ENCODE measurements around the gene EPHA4. TPM values are rescaled to one million over a fixed set of nuclear protein-coding genes. Genes with fewer than 3 reads are reported as not detected.

The EPHA4 gene
- total RNA-seq, 1 donor from 2014 or later, result 24.1 TPM

DNA sequence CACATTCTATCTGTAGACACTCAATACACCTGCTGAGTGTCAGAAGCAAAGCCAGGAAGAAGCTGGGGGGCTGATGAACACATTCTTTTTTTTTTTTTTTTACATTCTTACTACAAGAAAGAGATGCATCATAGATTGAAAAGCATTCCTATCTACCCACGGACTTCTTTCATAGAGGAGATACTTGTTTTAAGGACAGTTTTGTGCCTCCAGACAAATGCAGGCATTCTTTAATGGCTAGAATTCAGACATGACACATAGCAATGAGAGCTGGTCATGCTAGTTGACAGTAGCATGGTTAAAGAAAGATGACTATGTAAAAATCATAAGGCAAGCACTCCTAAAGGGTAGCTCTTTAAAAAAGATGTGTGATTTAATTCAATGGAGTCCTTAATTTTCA is 110.2 kb downstream of the EPHA4 start:
- intact Hi-C loops (cut with DNase I), result no loop called here
- TF ChIP-seq POLR2AphosphoS5 (IDR thresholded peaks at IDR 0.05; ENCODE audit: insufficient read depth in 1 of 2, low read depth in 1 of 2) (no peak), POLR2A (IDR thresholded peaks at IDR 0.05) (no peak)
- TF ChIP-seq, protein P1, sequence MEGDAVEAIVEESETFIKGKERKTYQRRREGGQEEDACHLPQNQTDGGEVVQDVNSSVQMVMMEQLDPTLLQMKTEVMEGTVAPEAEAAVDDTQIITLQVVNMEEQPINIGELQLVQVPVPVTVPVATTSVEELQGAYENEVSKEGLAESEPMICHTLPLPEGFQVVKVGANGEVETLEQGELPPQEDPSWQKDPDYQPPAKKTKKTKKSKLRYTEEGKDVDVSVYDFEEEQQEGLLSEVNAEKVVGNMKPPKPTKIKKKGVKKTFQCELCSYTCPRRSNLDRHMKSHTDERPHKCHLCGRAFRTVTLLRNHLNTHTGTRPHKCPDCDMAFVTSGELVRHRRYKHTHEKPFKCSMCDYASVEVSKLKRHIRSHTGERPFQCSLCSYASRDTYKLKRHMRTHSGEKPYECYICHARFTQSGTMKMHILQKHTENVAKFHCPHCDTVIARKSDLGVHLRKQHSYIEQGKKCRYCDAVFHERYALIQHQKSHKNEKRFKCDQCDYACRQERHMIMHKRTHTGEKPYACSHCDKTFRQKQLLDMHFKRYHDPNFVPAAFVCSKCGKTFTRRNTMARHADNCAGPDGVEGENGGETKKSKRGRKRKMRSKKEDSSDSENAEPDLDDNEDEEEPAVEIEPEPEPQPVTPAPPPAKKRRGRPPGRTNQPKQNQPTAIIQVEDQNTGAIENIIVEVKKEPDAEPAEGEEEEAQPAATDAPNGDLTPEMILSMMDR (IDR thresholded peaks at IDR 0.05), result no peak
- Histone ChIP-seq H3K4me3 (no peak overlapping the region), H3K9me3 (no peaks in the 10 kb centered on the region), H3K27me3 (no peaks in the 10 kb centered on the region), H3K27ac (no peak overlapping the region), H3K4me1 (peaks cover 11% of the 10 kb centered on the region), H3K36me3 (no peaks in the 10 kb centered on the region)
- DNase-seq (ENCODE audit: extremely low spot score in 2 of 2), result no peak

DNA sequence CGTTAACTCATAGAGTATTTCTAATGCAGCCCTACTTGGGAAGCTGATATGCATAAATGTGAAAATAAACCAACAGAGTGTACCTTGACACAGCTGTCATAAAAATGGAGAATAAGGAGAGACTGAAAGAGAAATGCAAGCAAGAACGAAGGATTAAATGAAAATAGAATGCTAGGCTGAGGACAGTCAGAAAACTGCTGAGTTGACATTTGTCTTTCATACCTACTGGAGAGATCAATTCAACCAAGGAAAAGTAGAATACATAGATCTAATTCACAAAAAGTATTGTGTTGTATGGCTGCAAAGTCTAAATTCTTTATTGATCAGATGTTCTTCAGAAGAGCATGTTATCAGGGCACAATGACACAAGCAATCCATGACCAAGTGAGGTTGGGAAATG is 112.0 kb downstream of the EPHA4 start:
- DNase-seq (ENCODE audit: extremely low spot score in 2 of 2), result no peak
- no peaks in the 10 kb centered on the region for H3K36me3 ChIP-seq
- H3K4me1 ChIP-seq, result peaks cover 4% of the 10 kb centered on the region
- H3K27me3 ChIP-seq, result no peaks in the 10 kb centered on the region
- no peaks in the 10 kb centered on the region for H3K9me3 ChIP-seq
- no peak overlapping the region for H3K27ac ChIP-seq
- TF ChIP-seq POLR2AphosphoS5 (IDR thresholded peaks at IDR 0.05; ENCODE audit: insufficient read depth in 1 of 2, low read depth in 1 of 2) (no peak), POLR2A (IDR thresholded peaks at IDR 0.05) (no peak)
- TF ChIP-seq, protein P1 (IDR thresholded peaks at IDR 0.05), result no peak
- H3K4me3 ChIP-seq, result no peak overlapping the region
- intact Hi-C loops (cut with DNase I), result no loop called here

DNA sequence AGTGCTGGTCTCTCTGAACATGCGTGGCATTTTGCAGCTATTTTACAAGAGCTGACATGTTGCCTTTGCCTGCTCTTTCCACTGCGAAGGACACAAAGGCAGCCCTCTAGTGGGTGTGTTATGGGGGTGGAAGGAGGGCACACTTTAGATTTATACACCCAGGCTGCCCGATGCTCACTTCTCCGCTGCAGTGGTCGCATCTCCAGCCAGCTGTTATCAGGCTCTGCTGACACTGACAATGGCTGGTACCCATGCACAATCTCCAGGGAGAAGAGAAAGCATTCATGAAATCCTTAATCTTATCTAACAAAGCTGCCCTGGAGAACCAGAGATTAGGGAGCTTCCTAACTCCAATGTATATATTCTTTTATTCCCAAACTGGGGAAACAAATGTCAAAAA is 113.5 kb downstream of the EPHA4 start:
- intact Hi-C loops (cut with DNase I), result no loop called here

DNA sequence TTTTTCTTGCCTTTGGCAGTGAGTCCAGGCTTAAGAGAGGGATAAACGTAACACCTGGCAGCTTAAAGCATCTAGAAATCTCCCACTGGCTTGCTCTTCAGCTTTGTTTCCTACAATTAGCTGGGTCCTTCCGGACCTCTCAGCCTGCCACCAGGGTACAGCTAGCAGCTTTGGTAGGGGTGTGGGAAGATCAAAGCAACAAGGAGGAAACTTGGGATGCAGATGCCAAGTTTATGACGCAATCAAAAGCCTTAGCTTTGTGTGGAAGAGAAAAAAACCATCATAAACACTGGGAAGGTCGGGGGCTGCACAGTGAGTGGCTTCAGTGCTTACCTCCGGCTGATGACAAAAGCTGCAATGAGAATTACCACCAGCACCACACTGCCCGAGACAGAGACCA is 116.9 kb downstream of the EPHA4 start:
- no peaks in the 10 kb centered on the region for H3K27me3 ChIP-seq
- H3K9me3 ChIP-seq, result no peaks in the 10 kb centered on the region
- no peaks in the 10 kb centered on the region for H3K4me1 ChIP-seq
- TF ChIP-seq POLR2A (IDR thresholded peaks at IDR 0.05), result no peak
- no peak for TF ChIP-seq POLR2AphosphoS5 (IDR thresholded peaks at IDR 0.05; ENCODE audit: insufficient read depth in 1 of 2, low read depth in 1 of 2)
- TF ChIP-seq, protein P1 (IDR thresholded peaks at IDR 0.05), result no peak
- H3K27ac ChIP-seq, result no peak overlapping the region
- no peak for DNase-seq (ENCODE audit: extremely low spot score in 2 of 2)
- no peaks in the 10 kb centered on the region for H3K36me3 ChIP-seq
- intact Hi-C loops (cut with DNase I), result no loop called here
- no peak overlapping the region for H3K4me3 ChIP-seq

More for the DNA sequence above, 113.5 kb downstream of the EPHA4 start:
- Histone ChIP-seq H3K27ac (no peak overlapping the region), H3K4me1 (no peaks in the 10 kb centered on the region), H3K27me3 (no peaks in the 10 kb centered on the region), H3K36me3 (no peaks in the 10 kb centered on the region), H3K4me3 (no peak overlapping the region), H3K9me3 (no peaks in the 10 kb centered on the region)
- DNase-seq (ENCODE audit: extremely low spot score in 2 of 2), result no peak
- TF ChIP-seq POLR2A (IDR thresholded peaks at IDR 0.05) (no peak), POLR2AphosphoS5 (IDR thresholded peaks at IDR 0.05; ENCODE audit: insufficient read depth in 1 of 2, low read depth in 1 of 2) (no peak)
- TF ChIP-seq, protein P1 (IDR thresholded peaks at IDR 0.05), result no peak

DNA sequence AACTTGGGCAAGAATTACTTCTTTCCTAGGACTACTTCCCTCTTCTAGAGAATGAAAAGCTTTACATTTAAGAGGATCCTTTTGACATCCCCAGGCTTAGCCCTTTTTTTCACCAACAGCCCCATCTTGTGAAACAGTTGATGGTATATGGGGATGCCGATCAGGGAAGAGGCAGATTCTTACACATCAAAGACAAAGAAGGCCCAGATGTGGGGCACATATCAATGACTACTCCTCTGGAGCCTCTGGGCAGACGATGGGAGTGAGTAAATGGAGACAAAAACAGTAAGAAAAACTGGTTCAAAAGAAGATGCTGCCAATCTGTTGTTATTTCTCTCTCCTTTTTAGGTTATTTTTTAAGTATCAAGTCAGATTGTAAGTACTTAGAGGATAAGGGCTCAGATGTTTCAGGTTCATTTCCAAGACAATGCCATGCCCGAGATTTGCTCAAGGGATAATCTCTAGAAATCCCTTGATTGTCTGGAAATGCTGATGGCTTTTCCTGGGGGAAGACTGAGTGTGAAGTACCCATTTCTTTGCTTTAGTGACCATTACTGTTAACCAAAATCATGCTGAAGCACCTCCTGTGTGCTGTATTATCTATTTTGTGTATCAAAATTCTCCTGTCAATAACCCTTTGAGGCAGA is 117.5 kb downstream of the EPHA4 start:
- intact Hi-C loops (cut with DNase I), result no loop called here
- TF ChIP-seq POLR2A (IDR thresholded peaks at IDR 0.05), result no peak

More for the DNA sequence above, 117.5 kb downstream of the EPHA4 start:
- no peaks in the 10 kb centered on the region for H3K36me3 ChIP-seq
- no peaks in the 10 kb centered on the region for H3K9me3 ChIP-seq
- no peak overlapping the region for H3K4me3 ChIP-seq
- no peak for DNase-seq (ENCODE audit: extremely low spot score in 2 of 2)
- H3K4me1 ChIP-seq, result no peaks in the 10 kb centered on the region
- no peaks in the 10 kb centered on the region for H3K27me3 ChIP-seq
- H3K27ac ChIP-seq, result no peak overlapping the region

Measured in vagina (tissue), 2 donors.